ENCODE results near the gene PTGER1. TPM values are rescaled to one million over a fixed set of nuclear protein-coding genes. Genes with fewer than 3 reads are reported as not detected.
A peak's percentile ranks its signal among the peaks of the same experiment; 100 is the strongest.

PTGER1 gene
- total and polyA plus RNA-seq, 2 donors (not counting 1 experiment from before 2014, with no cell fraction given), result 0.27 TPM; not detected in 1

DNA sequence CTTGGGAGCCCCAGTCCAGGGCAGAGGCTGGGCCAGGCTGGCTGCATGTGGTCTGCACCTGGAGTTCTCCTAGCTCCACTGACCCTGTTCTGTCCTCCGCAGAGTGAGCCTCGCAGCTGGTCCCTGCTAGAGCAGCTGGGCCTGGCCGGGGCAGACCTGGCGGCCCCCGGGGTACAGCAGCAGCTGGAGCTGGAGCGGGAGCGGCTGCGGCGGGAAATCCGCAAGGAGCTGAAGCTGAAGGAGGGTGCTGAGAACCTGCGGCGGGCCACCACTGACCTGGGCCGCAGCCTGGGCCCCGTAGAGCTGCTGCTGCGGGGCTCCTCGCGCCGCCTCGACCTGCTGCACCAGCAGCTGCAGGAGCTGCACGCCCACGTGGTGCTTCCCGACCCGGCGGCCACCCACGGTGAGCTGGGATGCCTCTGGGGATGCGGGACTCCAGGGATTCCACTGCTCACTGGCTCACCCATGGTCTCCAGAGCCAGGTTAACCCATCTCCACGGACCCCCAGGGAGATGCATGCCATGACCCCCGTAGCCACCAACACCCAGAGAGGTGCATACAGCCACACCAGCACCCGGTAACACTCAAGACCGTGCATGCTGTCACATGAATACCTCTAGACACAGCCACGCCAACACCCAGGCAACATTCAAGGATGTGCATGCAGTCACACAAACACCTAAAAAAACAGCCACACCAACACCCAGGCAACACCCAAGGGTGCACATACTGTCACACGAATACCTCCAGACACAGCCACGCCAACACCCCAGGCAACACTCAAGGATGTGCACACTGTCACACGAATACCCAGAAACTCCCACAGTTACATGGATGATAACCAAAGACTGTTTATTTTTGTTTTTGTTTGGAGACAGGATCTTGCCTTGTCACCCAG, 33.9 kb downstream of the PTGER1 start:
- peak overlapping the region; percentile 88 for H3K9ac ChIP-seq (ENCODE audit: low read length)
- no peak overlapping the region for H3K27ac Mint-ChIP-seq
- peak overlapping the region; percentile 97 for H3K4me2 ChIP-seq (replicated peaks; ENCODE audit: low read depth, low read length, poor library complexity, severe bottlenecking)
- peaks cover 16% of the 10 kb centered on the region for H4K20me1 ChIP-seq (ENCODE audit: control insufficient read depth, insufficient read depth, low read length, poor library complexity, severe bottlenecking)
- H3K4me1 ChIP-seq (ENCODE audit: control insufficient read depth in 2 of 2, insufficient read depth in 2 of 2, low read length in 2 of 2), result peaks cover 20 to 23% of the 10 kb centered on the region in 2 donors
- H3K4me3 ChIP-seq (ENCODE audit: control extremely low read depth in 1 of 5, extremely low read depth in 1 of 5, insufficient read depth in 1 of 5, low read depth in 2 of 5, low read length in 4 of 5), result peak overlapping the region in 3 of 5 experiments; percentile 52 to 95 (median 70)
- H3K9me3 ChIP-seq (ENCODE audit: control extremely low read depth in 1 of 3, control insufficient read depth in 2 of 3, insufficient read depth in 1 of 3, low read length in 2 of 3), result no peaks in the 10 kb centered on the region
- intact Hi-C loops (cut with micrococcal nuclease), result no loop called here
- H3K79me2 ChIP-seq (ENCODE audit: control insufficient read depth, insufficient read depth, low read length), result peaks cover 86% of the 10 kb centered on the region
- H3K36me3 ChIP-seq (replicated peaks in 1 of 2; ENCODE audit: control extremely low read depth in 1 of 2, control insufficient read depth in 1 of 2, extremely low read depth in 1 of 2, insufficient read depth in 2 of 2, low read length in 1 of 2), result peaks cover 8 to 44% of the 10 kb centered on the region in 2 experiments
- WGBS (ENCODE audit: insufficient coverage), result 95% methylated on average over 33 of the region's 34 CpGs
- POLR2A ChIA-PET, result interaction anchor here (0.6 to 1.1 kb wide), 3 partner anchors 9 to 30 kb away, joined by 3 to 8 read pairs (median 5); no protein-coding TSS in a partner anchor
- peak overlapping the region in 1 of 2 donors; percentile 84 for H3K27ac ChIP-seq (ENCODE audit: low read length in 2 of 2)
- TF ChIP-seq EZH2 (IDR thresholded peaks at IDR 0.05; ENCODE audit: borderline replicate concordance, insufficient read depth, low read depth, low read length, poor library complexity, severe bottlenecking) (no peak), CTCF (IDR thresholded peaks at IDR 0.05) (no peak)
- no peaks in the 10 kb centered on the region for H3K27me3 ChIP-seq (replicated peaks in 1 of 4; ENCODE audit: control extremely low read depth in 1 of 4, control insufficient read depth in 3 of 4, insufficient read depth in 4 of 4, low read length in 3 of 4)
- CTCF ChIA-PET, result interaction anchor here (0.6 kb wide), 1 partner anchor 95 kb away, joined by 3 read pairs; no protein-coding TSS in a partner anchor
- no peak for DNase-seq
- peaks cover 30% of the 10 kb centered on the region for H3K4me1 Mint-ChIP-seq
- no peaks in the 10 kb centered on the region for H3K9me3 Mint-ChIP-seq (ENCODE audit: insufficient read depth)
- H3K4me3 Mint-ChIP-seq, result peak overlapping the region; percentile 95
- H3K27me3 Mint-ChIP-seq, result no peaks in the 10 kb centered on the region
- no peak overlapping the region for H2AFZ ChIP-seq (ENCODE audit: insufficient read depth, low read depth, low read length, poor library complexity, severe bottlenecking)
- no peak for ATAC-seq (ENCODE audit: low read depth)
